ENCODE measurements around the gene SHISA9.

The SHISA9 gene

GRCh38 chr16:13005721-13006247 is 104.4 kb downstream of the SHISA9 start:
- Histone ChIP-seq H3K4me3 (replicated peaks; ENCODE audit: insufficient read depth, low read length) (no peak overlapping the region), H3K27me3 (ENCODE audit: insufficient read depth, poor library complexity, severe bottlenecking) (no peaks in the 10 kb centered on the region), H3K27ac (replicated peaks) (no peak overlapping the region)
- DNase-seq (ENCODE audit: low read depth in 1 of 2, low spot score in 1 of 2): no peak
- no peak for TF ChIP-seq CTCF (IDR thresholded peaks at IDR 0.05; ENCODE audit: insufficient read depth, low read length)
- no peak for TF ChIP-seq SPI1 (IDR thresholded peaks at IDR 0.05; ENCODE audit: borderline replicate concordance, low read depth)
- no peak for TF ChIP-seq REST (IDR thresholded peaks at IDR 0.05; ENCODE audit: insufficient replicate concordance, low read depth)
- TF ChIP-seq GABPA (IDR thresholded peaks at IDR 0.05; ENCODE audit: low read depth): no peak
- no peak for TF ChIP-seq POLR2AphosphoS5 (IDR thresholded peaks at IDR 0.05; ENCODE audit: low read depth)

GRCh38 chr16:13012601-13013000 is 111.2 kb downstream of the SHISA9 start:
- H3K4me3 ChIP-seq (replicated peaks; ENCODE audit: insufficient read depth, low read length): no peak overlapping the region
- no peak for DNase-seq (ENCODE audit: low read depth in 1 of 2, low spot score in 1 of 2)
- no peak for TF ChIP-seq POLR2AphosphoS5 (IDR thresholded peaks at IDR 0.05; ENCODE audit: low read depth)
- TF ChIP-seq REST (IDR thresholded peaks at IDR 0.05; ENCODE audit: insufficient replicate concordance, low read depth): no peak
- TF ChIP-seq SPI1 (IDR thresholded peaks at IDR 0.05; ENCODE audit: borderline replicate concordance, low read depth): no peak
- no peak overlapping the region for H3K27ac ChIP-seq (replicated peaks)
- H3K27me3 ChIP-seq (ENCODE audit: insufficient read depth, poor library complexity, severe bottlenecking): no peaks in the 10 kb centered on the region

GRCh38 chr16:13013043-13013442 is 111.6 kb downstream of the SHISA9 start:
- DNase-seq (ENCODE audit: low read depth in 1 of 2, low spot score in 1 of 2): no peak
- Histone ChIP-seq H3K27ac (replicated peaks) (no peak overlapping the region), H3K27me3 (ENCODE audit: insufficient read depth, poor library complexity, severe bottlenecking) (no peaks in the 10 kb centered on the region), H3K4me3 (replicated peaks; ENCODE audit: insufficient read depth, low read length) (no peak overlapping the region)
- TF ChIP-seq CTCF (IDR thresholded peaks at IDR 0.05; ENCODE audit: insufficient read depth, low read length): no peak
- no peak for TF ChIP-seq SPI1 (IDR thresholded peaks at IDR 0.05; ENCODE audit: borderline replicate concordance, low read depth)
- TF ChIP-seq GABPA (IDR thresholded peaks at IDR 0.05; ENCODE audit: low read depth): no peak
- no peak for TF ChIP-seq POLR2AphosphoS5 (IDR thresholded peaks at IDR 0.05; ENCODE audit: low read depth)

GRCh38 chr16:13014476-13014875 is 113.1 kb downstream of the SHISA9 start:
- Histone ChIP-seq H3K27me3 (ENCODE audit: insufficient read depth, poor library complexity, severe bottlenecking) (no peaks in the 10 kb centered on the region), H3K4me3 (replicated peaks; ENCODE audit: insufficient read depth, low read length) (no peak overlapping the region), H3K27ac (replicated peaks) (no peak overlapping the region)
- no peak for DNase-seq (ENCODE audit: low read depth in 1 of 2, low spot score in 1 of 2)
- TF ChIP-seq CTCF (IDR thresholded peaks at IDR 0.05; ENCODE audit: insufficient read depth, low read length) (no peak), GABPA (IDR thresholded peaks at IDR 0.05; ENCODE audit: low read depth) (no peak), POLR2AphosphoS5 (IDR thresholded peaks at IDR 0.05; ENCODE audit: low read depth) (no peak), SPI1 (IDR thresholded peaks at IDR 0.05; ENCODE audit: borderline replicate concordance, low read depth) (no peak), REST (IDR thresholded peaks at IDR 0.05; ENCODE audit: insufficient replicate concordance, low read depth) (no peak)

All from HL-60 (cell line).